ENCODE data around the gene OOSP3.

Gene OOSP3

GRCh38 chr11:59943997-59944714 lies 65.6 kb downstream of the OOSP3 start:
- DNase-seq: no peak

GRCh38 chr11:59944720-59945119 lies 66.1 kb downstream of the OOSP3 start:
- DNase-seq: no peak
